HG02870 (cell line): ENCODE data around the gene HOXA11.

Experiments used
- ATAC-seq: cut with Tn5 transposase; IDR thresholded peaks from one replicate; pipeline ENCODE4 v1.9.1; 2021; ENCODE audit warnings: mild to moderate bottlenecking, moderate library complexity; ENCODE audit not compliant: unreplicated experiment

Gene HOXA11

GRCh38 chr7:27138472-27138871 lies 46.6 kb downstream of the HOXA11 start:
- ATAC-seq: no peak

DNA sequence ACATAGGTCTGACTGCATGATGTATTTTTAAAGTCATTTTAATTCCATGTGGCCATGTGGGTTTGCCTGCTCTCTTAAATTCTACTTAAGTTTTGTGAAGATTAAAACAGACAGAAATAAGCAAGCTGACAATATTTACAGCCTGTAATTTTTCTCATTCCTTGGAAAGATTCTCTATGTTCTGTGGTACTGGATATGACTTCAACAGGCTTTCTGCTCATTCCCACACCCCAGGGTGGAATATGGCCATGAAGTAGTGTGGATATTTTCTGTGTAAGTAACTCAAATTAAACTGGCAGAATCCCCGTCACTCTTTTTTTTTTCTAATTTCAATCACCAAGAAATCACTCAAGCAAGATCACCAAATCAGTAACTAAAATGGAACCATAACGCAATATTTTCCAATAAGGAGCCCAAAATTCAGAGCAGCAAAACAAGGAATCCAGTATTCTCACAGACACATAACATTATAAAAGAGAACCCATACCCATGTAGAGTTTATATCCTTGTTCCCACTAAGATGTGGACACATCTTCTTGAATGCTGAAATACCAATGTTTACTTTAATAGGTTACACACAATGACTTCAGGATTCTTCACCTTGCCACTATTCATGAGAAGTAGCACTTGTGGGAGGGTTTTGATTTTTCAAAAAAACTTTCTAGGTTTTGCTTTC lies 47.3 kb downstream of the HOXA11 start:
- no peak for ATAC-seq

DNA sequence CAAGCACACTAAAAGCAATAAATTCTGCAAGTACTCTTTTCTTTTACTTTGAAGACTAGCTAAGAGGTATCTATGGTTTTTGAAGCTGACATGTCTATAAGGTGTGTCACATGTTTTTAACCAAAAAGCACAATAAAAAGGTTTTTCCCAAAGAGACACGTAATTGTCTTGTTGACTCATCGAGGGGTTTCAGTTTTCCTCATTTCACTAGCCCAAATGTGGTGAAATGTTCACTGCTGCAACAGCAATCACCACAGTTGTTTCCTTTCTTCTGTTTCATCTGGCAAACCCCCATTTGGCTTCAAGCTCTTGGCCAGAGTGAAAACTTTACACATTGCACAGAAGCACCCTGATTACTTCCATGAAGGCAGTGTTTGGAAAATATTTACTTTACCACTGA lies 50.6 kb downstream of the HOXA11 start:
- ATAC-seq: no peak

- ATAC-seq: no peak
These were observed 51.4 kb downstream of the HOXA11 start for GRCh38 chr7:27133409-27134231.

DNA sequence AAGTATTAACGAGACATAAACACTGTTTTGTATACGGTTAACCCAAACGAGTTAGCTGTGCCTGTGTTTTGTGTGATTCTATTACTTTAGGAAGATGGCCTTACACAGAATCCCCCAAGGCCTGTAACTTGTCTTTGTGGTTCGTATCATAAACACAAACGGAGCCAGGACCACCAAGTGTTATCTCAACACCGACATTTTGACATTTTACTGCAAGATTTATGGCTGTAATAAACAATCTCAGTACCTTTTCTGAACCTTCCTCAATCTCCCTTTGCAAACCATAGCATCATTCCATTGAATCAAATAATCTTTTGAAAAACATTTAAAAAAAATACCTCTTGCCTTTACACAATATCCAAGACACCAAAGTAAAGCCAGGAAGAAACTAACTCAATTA lies 52.1 kb downstream of the HOXA11 start:
- ATAC-seq: no peak

- ATAC-seq: no peak
These were observed 52.8 kb downstream of the HOXA11 start for GRCh38 chr7:27132214-27132613.

- no peak for ATAC-seq
These were observed 53.6 kb downstream of the HOXA11 start for GRCh38 chr7:27131390-27131819.
